Suppressor macrophage treated with lipopolysaccharide for 4 hours (primary cell): ENCODE data around the gene SLC8A1.

Source experiments
- DNase-seq: peaks from one replicate; pipeline ENCODE4 v3.0.0-alpha.2; 2020

The SLC8A1 gene

GRCh38 chr2:40419364-40419762 is 32.5 kb downstream of the SLC8A1 start:
- no peak for DNase-seq

- no peak for DNase-seq
Observed at GRCh38 chr2:40418614-40419363, 33.1 kb downstream of the SLC8A1 start.

GRCh38 chr2:40416486-40416885 is 35.4 kb downstream of the SLC8A1 start:
- no peak for DNase-seq

GRCh38 chr2:40415391-40415790 is 36.5 kb downstream of the SLC8A1 start:
- DNase-seq, result no peak

- DNase-seq, result no peak
Observed at GRCh38 chr2:40412456-40412855, 39.4 kb downstream of the SLC8A1 start.

- DNase-seq, result no peak
Observed at GRCh38 chr2:40410695-40411094, 41.2 kb downstream of the SLC8A1 start.

GRCh38 chr2:40409734-40410133 is 42.2 kb downstream of the SLC8A1 start:
- no peak for DNase-seq

- DNase-seq, result no peak
Observed at GRCh38 chr2:40406485-40407289, 45.2 kb downstream of the SLC8A1 start.

- no peak for DNase-seq
Observed at GRCh38 chr2:40405465-40405864, 46.4 kb downstream of the SLC8A1 start.

GRCh38 chr2:40404517-40404916 is 47.4 kb downstream of the SLC8A1 start:
- DNase-seq, result no peak

- no peak for DNase-seq
Observed at GRCh38 chr2:40403233-40403836, 48.6 kb downstream of the SLC8A1 start.

- no peak for DNase-seq
Observed at GRCh38 chr2:40401896-40402295, 50.0 kb downstream of the SLC8A1 start.

- no peak for DNase-seq
Observed at GRCh38 chr2:40400336-40400953, 51.4 kb downstream of the SLC8A1 start.

GRCh38 chr2:40397765-40398164 is 54.1 kb downstream of the SLC8A1 start:
- no peak for DNase-seq

GRCh38 chr2:40396124-40396523 is 55.8 kb downstream of the SLC8A1 start:
- DNase-seq, result no peak

GRCh38 chr2:40395169-40396073 is 56.5 kb downstream of the SLC8A1 start:
- DNase-seq, result no peak

- peak; percentile 56 for DNase-seq
Observed at GRCh38 chr2:40394597-40394996, 57.3 kb downstream of the SLC8A1 start.

GRCh38 chr2:40394031-40394430 is 57.9 kb downstream of the SLC8A1 start:
- no peak for DNase-seq

- DNase-seq, result no peak
Observed at GRCh38 chr2:40388161-40388560, 63.7 kb downstream of the SLC8A1 start.

- no peak for DNase-seq
Observed at GRCh38 chr2:40386177-40386576, 65.7 kb downstream of the SLC8A1 start.

- peak; percentile 89 for DNase-seq
Observed at GRCh38 chr2:40384714-40385113, 67.2 kb downstream of the SLC8A1 start.

- no peak for DNase-seq
Observed at GRCh38 chr2:40384233-40384632, 67.7 kb downstream of the SLC8A1 start.
